HG02610 (cell line): ENCODE results near the gene RPS6KA4.
"Not testable (repeated sequence)": the region's sequence is repeated elsewhere in the genome, so short reads cannot be mapped to it uniquely, and the experiment has no call there.

ENCODE experiments used
- ATAC-seq: cut with Tn5 transposase; IDR thresholded peaks from one replicate; pipeline ENCODE4 v1.9.1; 2021; ENCODE audit warnings: mild to moderate bottlenecking, moderate library complexity; ENCODE audit not compliant: unreplicated experiment

Gene RPS6KA4

GRCh38 chr11:64413417-64413816 is 54.5 kb downstream of the RPS6KA4 start:
- ATAC-seq = no peak

DNA sequence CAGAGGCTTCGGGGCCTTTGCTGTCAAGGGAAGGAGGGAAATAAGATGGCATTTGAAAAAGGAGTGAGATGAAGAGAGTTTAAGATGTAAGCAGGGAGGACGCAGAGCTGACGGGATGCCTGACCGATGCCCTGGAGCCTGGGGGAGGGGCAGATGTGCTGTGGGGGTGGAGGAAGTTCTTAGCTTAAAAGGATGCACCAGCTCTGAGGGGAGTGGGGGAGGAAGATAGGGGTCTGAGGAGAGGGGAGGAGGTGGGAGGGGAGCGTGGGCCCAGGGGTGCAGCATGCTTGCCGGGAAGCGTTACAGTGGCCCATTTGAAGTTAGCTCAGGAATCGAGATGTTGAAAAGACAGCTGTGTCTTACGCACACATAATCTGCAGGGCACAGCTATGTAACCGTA is 56.3 kb downstream of the RPS6KA4 start:
- ATAC-seq = no peak

GRCh38 chr11:64415996-64416728 is 57.2 kb downstream of the RPS6KA4 start:
- no peak for ATAC-seq

DNA sequence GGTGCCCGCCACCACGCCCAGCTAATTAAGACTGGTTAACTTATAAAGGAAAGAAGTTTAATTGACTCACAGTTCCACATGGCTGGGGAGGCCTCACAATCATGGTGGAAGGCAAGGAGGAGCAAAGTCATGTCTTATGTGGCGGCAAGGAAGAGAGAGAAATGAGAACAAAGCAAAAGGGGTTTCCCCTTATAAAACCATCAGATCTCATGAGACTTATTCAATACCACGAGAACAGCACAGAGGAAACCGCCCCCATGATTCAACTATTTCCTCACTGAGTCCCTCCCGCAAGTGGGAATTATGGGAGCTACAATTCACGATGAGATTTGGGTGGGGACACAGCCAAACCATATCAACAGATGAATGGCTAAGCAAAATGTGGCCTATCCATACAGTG is 59.3 kb downstream of the RPS6KA4 start:
- ATAC-seq = not testable (repeated sequence)

GRCh38 chr11:64419257-64419790 is 60.4 kb downstream of the RPS6KA4 start:
- ATAC-seq = no peak

GRCh38 chr11:64419818-64420485 is 61.0 kb downstream of the RPS6KA4 start:
- no peak for ATAC-seq
